Measurements from ENCODE around the gene COL6A5. TPM values are rescaled to one million over a fixed set of nuclear protein-coding genes. Genes with fewer than 3 reads are reported as not detected.

Gene COL6A5
- total and polyA plus RNA-seq, 9 of the 15 experiments (the other 6 are each of a cell fraction or from before 2014, with no cell fraction given) = 1.5 to 9.7 (median 5.6) TPM

- TF ChIP-seq ZNF12 (CRISPR knock-in tag; IDR thresholded peaks at IDR 0.05) = no peak
- no peak for TF ChIP-seq ZNF232 (CRISPR knock-in tag; IDR thresholded peaks at IDR 0.05)
- TF ChIP-seq GTF2F1 (IDR thresholded peaks at IDR 0.05; ENCODE audit: low read depth, low read length) = no peak
- TF ChIP-seq SMC3 (conservative IDR thresholded peaks at IDR 0.05; ENCODE audit: insufficient read depth, low read depth, low read length) = no peak
- no peak for TF ChIP-seq MBD1 (CRISPR knock-in tag; IDR thresholded peaks at IDR 0.05)
Observed at GRCh38 chr3:130468311-130468710, 122.8 kb downstream of the COL6A5 start (continued).

GRCh38 chr3:130470126-130470525 is 124.7 kb downstream of the COL6A5 start:
- no peaks in the 10 kb centered on the region for H4K20me1 ChIP-seq (replicated peaks; ENCODE audit: control insufficient read depth, insufficient read depth, low read length)
- no peaks in the 10 kb centered on the region for H3K4me1 ChIP-seq (replicated peaks in 1 of 2; ENCODE audit: control insufficient read depth in 2 of 2, insufficient read depth in 2 of 2, low read length in 2 of 2)
- DNase-seq (ENCODE audit: extremely low read depth in 1 of 4, low spot score in 3 of 4) = no peak
- H3K27ac ChIP-seq (ENCODE audit: extremely low read depth, low read depth, low read length) = no peak overlapping the region
- H3K4me2 ChIP-seq (ENCODE audit: insufficient read depth, low read length) = no peak overlapping the region
- FAIRE-seq = no peak
- in situ Hi-C loops (cut with MboI) (no loop called here), intact Hi-C loops (cut with micrococcal nuclease) (no loop called here)
- ChIA-PET POLR2A (no interaction called here), CTCF (ENCODE audit: low intra/inter-chr PET ratio) (no interaction called here)
- H3K4me3 ChIP-seq = no peak overlapping the region
- ATAC-seq = no peak
- H2AFZ ChIP-seq (ENCODE audit: low read depth, low read length) = no peak overlapping the region
- H3K79me2 ChIP-seq (ENCODE audit: control insufficient read depth, insufficient read depth, low read length) = no peaks in the 10 kb centered on the region
- H3K27me3 ChIP-seq (ENCODE audit: control insufficient read depth in 2 of 2, insufficient read depth in 2 of 2, low read length in 2 of 2) = no peaks in the 10 kb centered on the region
- peaks cover 6% of the 10 kb centered on the region; the same call in 1 of the 3 replicates for H3K36me3 ChIP-seq (ENCODE audit: control insufficient read depth, insufficient read depth, low read length)
- H3K9me1 ChIP-seq (ENCODE audit: control insufficient read depth, insufficient read depth, low read length) = no peaks in the 10 kb centered on the region
- WGBS (ENCODE audit: insufficient coverage, low coverage, missing lambda C conversion rate) = 79% methylated on average over 3 of the region's 3 CpGs
- no peaks in the 10 kb centered on the region for H3K9me3 ChIP-seq (replicated peaks; ENCODE audit: control insufficient read depth, insufficient read depth, low read depth, low read length)
- no peak overlapping the region for H3K9ac ChIP-seq (ENCODE audit: insufficient read depth in 1 of 2, low read depth in 2 of 2, low read length in 2 of 2)
- no peak for TF ChIP-seq ZFP30 (CRISPR knock-in tag; IDR thresholded peaks at IDR 0.05; ENCODE audit: borderline replicate concordance)
- TF ChIP-seq BCL6 (CRISPR knock-in tag; IDR thresholded peaks at IDR 0.05) = no peak
- no peak for TF ChIP-seq MCM3 (IDR thresholded peaks at IDR 0.05)
- no peak for TF ChIP-seq NFE2L1 (tag; IDR thresholded peaks at IDR 0.05; ENCODE audit: borderline replicate concordance, low read depth)
- TF ChIP-seq SIN3B (IDR thresholded peaks at IDR 0.05; ENCODE audit: low read depth) = no peak
- no TSS peak for BruUV-seq (replicated peaks)

All from K562 (cell line).